Measurements from ENCODE around the gene LLGL2.

GRCh38 chr17:75485688-75486087 is 39.8 kb upstream of the LLGL2 start:
- TF ChIP-seq CTCF (IDR thresholded peaks at IDR 0.05; ENCODE audit: low read depth, low read length) (no peak), EZH2phosphoT487 (IDR thresholded peaks at IDR 0.05; ENCODE audit: low read depth) (no peak)

Measured in OCI-LY3 (cell line).